ENCODE results near the gene PIGO.

The PIGO gene

DNA sequence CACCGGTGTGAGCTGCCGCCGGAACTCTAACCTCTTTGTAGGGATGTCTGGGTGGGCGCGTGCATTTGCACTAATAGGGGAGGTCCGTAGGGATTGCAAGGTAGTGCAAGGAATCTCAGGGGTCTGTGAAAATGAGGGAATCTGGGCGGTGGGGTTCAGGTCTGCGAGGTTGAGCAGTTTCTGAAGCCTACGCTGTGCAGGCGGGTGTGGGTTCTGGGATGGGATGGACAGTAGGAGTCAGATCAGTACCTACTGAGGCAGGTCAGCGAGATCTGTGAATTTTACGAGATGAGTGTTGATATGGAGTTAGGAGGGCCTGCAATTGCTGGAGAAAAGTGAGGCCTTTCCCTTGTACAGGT lies 20.1 kb upstream of the PIGO start:
- Histone ChIP-seq H3K27me3 (replicated peaks; ENCODE audit: insufficient read depth, low read length) (no peaks in the 10 kb centered on the region), H3F3A (ENCODE audit: insufficient read depth, low read length) (peaks cover 21% of the 10 kb centered on the region; the same call in 1 of the 2 replicates), H3K9me3 (replicated peaks; ENCODE audit: insufficient read depth, low read length) (no peaks in the 10 kb centered on the region), H4K20me1 (ENCODE audit: insufficient read depth, low read length) (no peaks in the 10 kb centered on the region), H3K9me2 (replicated peaks; ENCODE audit: insufficient read depth, low read length) (no peaks in the 10 kb centered on the region), H3K4me2 (ENCODE audit: low read depth, low read length) (peak overlapping the region; percentile 99), H3K36me3 (replicated peaks; ENCODE audit: insufficient read depth, low read length) (no peaks in the 10 kb centered on the region), H3K4me3 (ENCODE audit: low read length) (peak overlapping the region; percentile 84), H2AFZ (ENCODE audit: low read length) (peak overlapping the region; percentile 82), H3K9ac (ENCODE audit: low read length) (peak overlapping the region; percentile 53), H3K79me2 (ENCODE audit: low read length) (peaks cover 10% of the 10 kb centered on the region; the same call in 1 of the 2 replicates), H3K27ac (ENCODE audit: low read length) (peak overlapping the region; percentile 66; the same call in 1 of the 2 replicates), H3K4me1 (ENCODE audit: low read length) (peaks cover 21% of the 10 kb centered on the region)
- TF ChIP-seq EZH2 (optimal IDR thresholded peaks at IDR 0.05; ENCODE audit: low read depth, low read length): no peak
- TF ChIP-seq CTCF (IDR thresholded peaks at IDR 0.05; ENCODE audit: low read length): no peak
- TF ChIP-seq EZH2phosphoT487 (IDR thresholded peaks at IDR 0.05; ENCODE audit: low read length): no peak
- no peak for DNase-seq

DNA sequence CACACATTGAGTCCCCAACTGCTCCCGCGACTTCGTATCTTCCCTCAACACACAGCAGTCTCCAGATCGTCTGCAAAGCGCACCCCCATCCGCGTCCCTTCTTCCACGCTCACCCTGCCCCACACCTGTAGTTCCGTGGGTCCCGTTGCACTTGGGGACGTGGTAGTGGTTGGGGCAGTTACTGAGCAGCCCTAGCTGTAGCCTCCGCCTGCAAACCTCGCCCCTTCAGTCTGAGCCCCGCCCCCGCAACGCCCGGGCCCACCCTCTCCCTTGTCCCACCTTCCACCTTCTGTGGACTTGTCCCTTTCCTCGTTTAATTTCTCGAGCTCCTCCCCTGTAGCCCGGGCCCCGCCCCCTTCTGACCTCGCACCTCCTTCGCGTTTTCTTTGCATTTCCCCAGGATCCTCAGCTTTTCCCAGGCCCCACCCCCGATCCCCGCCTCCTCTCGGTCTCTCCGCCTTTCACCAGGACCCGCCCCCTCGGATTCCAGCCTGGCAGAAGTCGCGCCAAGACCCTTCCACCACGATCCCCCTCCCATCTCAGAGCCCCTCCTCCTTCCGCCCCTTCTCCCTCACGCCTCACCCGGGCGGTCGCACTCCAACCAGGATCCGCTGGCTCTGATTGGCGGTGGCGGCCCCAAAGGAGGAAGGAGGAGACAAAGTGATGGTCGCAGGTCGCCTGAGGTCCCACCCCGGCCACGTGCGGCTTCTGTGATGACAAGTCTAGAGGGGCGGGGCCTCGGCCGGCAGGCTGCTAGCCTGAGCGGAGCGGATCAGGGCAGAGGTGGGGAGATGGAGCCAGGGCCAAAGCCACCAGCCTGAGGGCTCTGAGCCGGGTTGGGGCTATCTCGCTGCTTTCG lies 19.5 kb upstream of the PIGO start, which contains the start of gene ATOSB:
ATOSB (minus strand) TSS at position 183 of the 859 bp plus-strand sequence. CDS start 7,588 bp downstream, outside the sequence.
- no peaks in the 10 kb centered on the region for H3K9me3 ChIP-seq (replicated peaks; ENCODE audit: insufficient read depth, low read length)
- no peaks in the 10 kb centered on the region for H3K27me3 ChIP-seq (replicated peaks; ENCODE audit: insufficient read depth, low read length)
- H4K20me1 ChIP-seq (ENCODE audit: insufficient read depth, low read length): no peaks in the 10 kb centered on the region
- H3K4me3 ChIP-seq (ENCODE audit: low read length): peak within 1 kb of the TSS; percentile 84
- H3K36me3 ChIP-seq (replicated peaks; ENCODE audit: insufficient read depth, low read length): no peaks in the 10 kb centered on the region
- peaks cover 24% of the 10 kb centered on the region for H3K4me1 ChIP-seq (ENCODE audit: low read length)
- no peaks in the 10 kb centered on the region for H3K9me2 ChIP-seq (replicated peaks; ENCODE audit: insufficient read depth, low read length)
- peak; percentile 98 for DNase-seq
- H3F3A ChIP-seq (ENCODE audit: insufficient read depth, low read length): peaks cover 21% of the 10 kb centered on the region; the same call in 1 of the 2 replicates
- H3K27ac ChIP-seq (ENCODE audit: low read length): peak within 1 kb of the TSS; percentile 66
- peak within 1 kb of the TSS; percentile 53 for H3K9ac ChIP-seq (ENCODE audit: low read length)
- H3K79me2 ChIP-seq (ENCODE audit: low read length): peaks cover 12% of the 10 kb centered on the region
- peak within 1 kb of the TSS; percentile 82 for H2AFZ ChIP-seq (ENCODE audit: low read length)
- peak within 1 kb of the TSS; percentile 99 for H3K4me2 ChIP-seq (ENCODE audit: low read depth, low read length)
- TF ChIP-seq CTCF (IDR thresholded peaks at IDR 0.05; ENCODE audit: low read length) (no peak), EZH2 (optimal IDR thresholded peaks at IDR 0.05; ENCODE audit: low read depth, low read length) (no peak), EZH2phosphoT487 (IDR thresholded peaks at IDR 0.05; ENCODE audit: low read length) (no peak)

DNA sequence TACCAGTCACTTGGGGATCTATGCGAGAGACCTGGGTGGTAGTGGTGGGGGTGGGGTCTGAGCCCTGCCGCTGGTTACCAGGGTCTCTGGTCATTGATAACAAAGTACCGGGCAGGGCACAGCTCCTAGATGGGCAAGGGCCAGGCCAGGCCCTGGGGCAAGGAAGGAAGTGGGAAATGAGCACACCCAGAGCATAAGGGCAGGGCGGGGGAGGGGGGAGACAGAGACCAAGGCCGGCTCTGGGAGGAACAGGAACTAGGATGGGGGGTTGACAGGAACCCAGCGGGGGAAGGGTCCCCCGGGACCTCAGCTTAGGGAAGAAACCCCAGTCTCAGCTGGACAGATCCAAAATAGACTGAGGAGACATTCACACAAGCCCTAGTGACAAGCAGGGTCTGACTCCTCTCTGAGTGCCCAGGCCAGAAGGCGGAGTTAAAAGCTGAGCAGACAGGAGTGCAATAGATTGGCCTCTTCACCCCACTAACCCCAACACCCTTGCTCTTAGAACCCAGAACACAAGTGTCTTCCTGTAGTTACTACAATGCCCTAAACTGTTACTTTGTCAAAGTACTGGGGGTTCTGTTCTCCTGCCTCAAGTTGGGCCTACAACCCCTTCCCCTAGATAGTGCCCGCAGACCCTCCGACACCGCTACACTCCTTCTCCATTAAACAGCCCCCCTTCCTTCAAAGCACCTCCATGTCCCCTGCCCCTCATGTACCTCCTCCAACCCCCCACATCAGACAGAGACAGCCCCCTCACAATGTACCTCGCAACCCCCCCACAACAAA lies 18.6 kb upstream of the PIGO start:
- Histone ChIP-seq H4K20me1 (ENCODE audit: insufficient read depth, low read length) (no peaks in the 10 kb centered on the region), H3K36me3 (replicated peaks; ENCODE audit: insufficient read depth, low read length) (no peaks in the 10 kb centered on the region), H3K27ac (ENCODE audit: low read length) (peak overlapping the region; percentile 66; the same call in 1 of the 2 replicates), H2AFZ (ENCODE audit: low read length) (peak overlapping the region; percentile 82), H3K4me1 (ENCODE audit: low read length) (peaks cover 28% of the 10 kb centered on the region), H3K9ac (ENCODE audit: low read length) (peak overlapping the region; percentile 53), H3K4me2 (ENCODE audit: low read depth, low read length) (peak overlapping the region; percentile 99), H3K9me2 (replicated peaks; ENCODE audit: insufficient read depth, low read length) (no peaks in the 10 kb centered on the region), H3K9me3 (replicated peaks; ENCODE audit: insufficient read depth, low read length) (no peaks in the 10 kb centered on the region), H3K79me2 (ENCODE audit: low read length) (peaks cover 16% of the 10 kb centered on the region), H3K27me3 (replicated peaks; ENCODE audit: insufficient read depth, low read length) (no peaks in the 10 kb centered on the region), H3F3A (ENCODE audit: insufficient read depth, low read length) (peaks cover 21% of the 10 kb centered on the region; the same call in 1 of the 2 replicates), H3K4me3 (ENCODE audit: low read length) (peak overlapping the region; percentile 84)
- peak; percentile 66 for DNase-seq
- TF ChIP-seq EZH2phosphoT487 (IDR thresholded peaks at IDR 0.05; ENCODE audit: low read length) (no peak), CTCF (IDR thresholded peaks at IDR 0.05; ENCODE audit: low read length) (no peak), EZH2 (optimal IDR thresholded peaks at IDR 0.05; ENCODE audit: low read depth, low read length) (no peak)

Measured in MM.1S (cell line).